ENCODE results near the gene SMIM15.
A peak's percentile ranks its signal among the peaks of the same experiment; 100 is the strongest.

DNA sequence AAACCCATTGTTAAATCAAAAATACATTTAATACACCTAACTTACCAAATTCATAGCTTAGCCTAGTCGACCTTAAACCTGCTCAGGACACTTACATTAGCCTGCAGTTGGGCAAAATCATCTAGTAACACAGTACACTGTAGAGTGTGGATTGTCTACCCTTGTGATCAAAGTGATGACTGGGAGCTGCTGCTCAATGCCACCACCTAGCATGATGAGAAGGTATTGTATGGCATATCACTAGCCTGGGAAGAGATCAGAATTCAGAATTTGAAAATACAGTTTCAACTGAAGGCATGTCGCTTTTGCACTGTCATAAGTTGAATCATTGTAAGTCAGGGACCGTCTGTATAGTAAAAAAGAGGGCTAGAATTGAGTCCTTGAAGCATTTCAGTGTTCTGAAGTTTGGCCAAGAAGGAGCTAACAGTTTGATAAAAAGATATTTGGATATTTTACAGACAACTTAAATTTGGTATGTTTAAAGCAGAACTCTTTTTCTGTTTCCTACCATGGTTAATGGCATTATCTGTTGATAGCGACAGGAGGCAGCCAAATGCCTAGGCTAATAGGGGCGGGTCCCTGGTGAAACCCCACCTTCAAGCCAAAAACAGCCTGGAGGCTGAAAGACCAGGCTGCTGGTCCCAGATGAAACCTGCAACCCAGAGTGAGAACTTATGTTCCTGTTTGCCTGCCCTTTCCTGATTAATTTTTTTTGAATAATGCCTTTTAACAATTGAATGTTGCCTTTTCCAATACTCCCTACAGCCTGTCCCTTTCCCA lies 23.0 kb downstream of the SMIM15 start:
- no peak for TF ChIP-seq EZH2phosphoT487 (IDR thresholded peaks at IDR 0.05; ENCODE audit: low read length)
- TF ChIP-seq, protein P1, sequence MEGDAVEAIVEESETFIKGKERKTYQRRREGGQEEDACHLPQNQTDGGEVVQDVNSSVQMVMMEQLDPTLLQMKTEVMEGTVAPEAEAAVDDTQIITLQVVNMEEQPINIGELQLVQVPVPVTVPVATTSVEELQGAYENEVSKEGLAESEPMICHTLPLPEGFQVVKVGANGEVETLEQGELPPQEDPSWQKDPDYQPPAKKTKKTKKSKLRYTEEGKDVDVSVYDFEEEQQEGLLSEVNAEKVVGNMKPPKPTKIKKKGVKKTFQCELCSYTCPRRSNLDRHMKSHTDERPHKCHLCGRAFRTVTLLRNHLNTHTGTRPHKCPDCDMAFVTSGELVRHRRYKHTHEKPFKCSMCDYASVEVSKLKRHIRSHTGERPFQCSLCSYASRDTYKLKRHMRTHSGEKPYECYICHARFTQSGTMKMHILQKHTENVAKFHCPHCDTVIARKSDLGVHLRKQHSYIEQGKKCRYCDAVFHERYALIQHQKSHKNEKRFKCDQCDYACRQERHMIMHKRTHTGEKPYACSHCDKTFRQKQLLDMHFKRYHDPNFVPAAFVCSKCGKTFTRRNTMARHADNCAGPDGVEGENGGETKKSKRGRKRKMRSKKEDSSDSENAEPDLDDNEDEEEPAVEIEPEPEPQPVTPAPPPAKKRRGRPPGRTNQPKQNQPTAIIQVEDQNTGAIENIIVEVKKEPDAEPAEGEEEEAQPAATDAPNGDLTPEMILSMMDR (IDR thresholded peaks at IDR 0.05; ENCODE audit: low read length), result peak; percentile 26
- no peak for TF ChIP-seq EZH2 (optimal IDR thresholded peaks at IDR 0.05; ENCODE audit: low read depth, low read length)

Measured in MM.1S (cell line).